Frontal cortex (tissue), 4 donors: ENCODE results near the gene THRA. TPM values are rescaled to one million over a fixed set of nuclear protein-coding genes. Genes with fewer than 3 reads are reported as not detected.
A peak's percentile ranks its signal among the peaks of the same experiment; 100 is the strongest.

Experiments used
- DNase-seq, 2 donors: peaks; one replicate each; pipeline ENCODE4 v3.0.0; 2012; ENCODE audit warnings: low spot score in 2 of 2
- FAIRE-seq: peaks from 2 replicates; lab custom pipeline; 2012; peaks lifted over from hg19 to GRCh38; lab: Jason Lieb, UNC
- total RNA-seq: library from RNA; depleted of rRNA; stranded (reverse); fragments of >200 nt; gene quantifications from one replicate; pipeline ENCODE4 v1.2.3, GENCODE V29; 2014
- donor health status: control.
- donor health status: control.
- donor health status: control.

Gene THRA
- 90.5 TPM for total RNA-seq

GRCh38 chr17:40062329-40063186, at the start of gene THRA:
THRA (plus strand) TSS chr17:40062965; CDS start chr17:40074489, 11,524 bp downstream.
- FAIRE-seq, result no peak
- peak; percentile 93 to 96 for DNase-seq

- FAIRE-seq, result no peak
Observed at GRCh38 chr17:40014375-40014980, 48.3 kb upstream of the THRA start.

GRCh38 chr17:40015005-40015997, 47.5 kb upstream of the THRA start, which contains the start of gene CSF3:
CSF3 (plus strand) TSS chr17:40015440; CDS start chr17:40015475, 35 bp downstream.
- no peak for FAIRE-seq
- DNase-seq, result peak in 1 of 2 donors; percentile 11

More at GRCh38 chr17:40014375-40014980, 48.3 kb upstream of the THRA start:
- peak in 1 of 2 donors; percentile 17 for DNase-seq

- no peak for DNase-seq
- FAIRE-seq, result no peak
Observed at GRCh38 chr17:40015998-40016985, 46.5 kb upstream of the THRA start.

- FAIRE-seq (no peak), DNase-seq (no peak)
Observed at GRCh38 chr17:40017422-40018080, 45.2 kb upstream of the THRA start.

- FAIRE-seq (no peak), DNase-seq (no peak)
Observed at GRCh38 chr17:40018211-40019121, 44.3 kb upstream of the THRA start.

GRCh38 chr17:40019140-40019991, 43.4 kb upstream of the THRA start:
- no peak for DNase-seq
- FAIRE-seq, result no peak

GRCh38 chr17:40020146-40020545, 42.6 kb upstream of the THRA start:
- no peak for DNase-seq
- no peak for FAIRE-seq

- DNase-seq (no peak), FAIRE-seq (no peak)
Observed at GRCh38 chr17:40021451-40021971, 41.3 kb upstream of the THRA start.

GRCh38 chr17:40022497-40022896, 40.3 kb upstream of the THRA start:
- FAIRE-seq, result no peak
- DNase-seq, result no peak

GRCh38 chr17:40022961-40023541, 39.7 kb upstream of the THRA start:
- FAIRE-seq, result no peak
- DNase-seq, result no peak

- DNase-seq (no peak), FAIRE-seq (no peak)
Observed at GRCh38 chr17:40023590-40024292, 39.0 kb upstream of the THRA start.

- no peak for FAIRE-seq
- no peak for DNase-seq
Observed at GRCh38 chr17:40024901-40025300, 37.9 kb upstream of the THRA start.

- FAIRE-seq, result no peak
Observed at GRCh38 chr17:40025559-40025958, 37.2 kb upstream of the THRA start.

More at GRCh38 chr17:40025559-40025958, 37.2 kb upstream of the THRA start:
- DNase-seq, result no peak
